K562 (cell line): ENCODE data around the gene ZDHHC11B.
"Not testable (repeated sequence)": the region's sequence is repeated elsewhere in the genome, so short reads cannot be mapped to it uniquely, and the experiment has no call there.

Experiments used
- CEBPZ ChIP-seq: fragments of 150-350 bp; IDR thresholded peaks from 2 replicates; pipeline ENCODE4 v1.6.1; 2014; ENCODE audit warnings: low read depth, mild to moderate bottlenecking, low read length, borderline replicate concordance
- CHCHD3 ChIP-seq: fragments of 250-450 bp; sonication (Bioruptor Pico); IDR thresholded peaks from 2 replicates; pipeline ENCODE4 v2.1.2; 2022; ENCODE audit warnings: mild to moderate bottlenecking
- CTCF ChIP-seq, 3 experiments: IDR thresholded peaks in 2 of 3; conservative IDR thresholded peaks in 1 of 3; 2 replicates each; pipeline ENCODE4 v1.5.1; 2011 to 2012; ENCODE audit warnings: low read length in 3 of 3, mild to moderate bottlenecking in 3 of 3, control low read depth in 2 of 3, improper control_type of control experiment in 1 of 3, inconsistent platforms in 1 of 3, low read depth in 1 of 3, mixed read lengths in 1 of 3, moderate library complexity in 1 of 3; ENCODE audit not compliant: insufficient read depth in 2 of 3
- EP300 ChIP-seq: IDR thresholded peaks from 2 replicates; pipeline ENCODE4 v1.6.1; 2012; ENCODE audit warnings: low read length, improper control_type of control experiment
- NONO ChIP-seq, 2 experiments: fragments of 200-400 bp in 1 of 2; fragments of 450-650 bp in 1 of 2; formaldehyde crosslinking in 1 of 2; IDR thresholded peaks; 2 replicates each; pipeline ENCODE4 v1.6.1; 2017; ENCODE audit warnings: low read depth in 2 of 2, mild to moderate bottlenecking in 2 of 2, moderate library complexity in 2 of 2, low read length in 1 of 2
- ZNF398 ChIP-seq: fragments of 250-450 bp; sonication (Bioruptor Pico); IDR thresholded peaks from 2 replicates; pipeline ENCODE4 v1.8.0; 2021; ENCODE audit warnings: moderate library complexity, mild to moderate bottlenecking, inconsistent platforms

- TF ChIP-seq EP300; CTCF (IDR thresholded peaks at IDR 0.05 in 2 of 3, conservative IDR thresholded peaks at IDR 0.05 in 1 of 3; ENCODE audit: insufficient read depth in 2 of 3, low read depth in 1 of 3, low read length in 3 of 3); ZNF398 (CRISPR knock-in tag); NONO (IDR thresholded peaks at IDR 0.05; ENCODE audit: low read depth in 2 of 2, low read length in 1 of 2); CHCHD3; CEBPZ: not testable (repeated sequence)
Observed at GRCh38 chr5:780571-780970, 4.0 kb downstream of the ZDHHC11B start.
